Uterus (tissue), 2 donors: ENCODE measurements around the gene UTP25.

ENCODE experiments used
- POLR2A ChIP-seq, 2 donors: fragments of 450-650 bp; IDR thresholded peaks; one replicate each; pipeline ENCODE4 v1.6.1; 2016; ENCODE audit warnings: antibody characterized with exemption in 2 of 2, mild to moderate bottlenecking in 1 of 2, moderate library complexity in 1 of 2
- TF ChIP-seq, protein P1 (sequence below), 4 experiments: fragments of 200-600 bp in 2 of 4; fragments of 450-650 bp in 2 of 4; sonication (generic) in 2 of 4; IDR thresholded peaks; one replicate each; pipeline ENCODE4 v1.5.1; 2016 to 2019; ENCODE audit warnings: antibody characterized with exemption in 4 of 4, mild to moderate bottlenecking in 2 of 4, moderate library complexity in 1 of 4

DNA sequence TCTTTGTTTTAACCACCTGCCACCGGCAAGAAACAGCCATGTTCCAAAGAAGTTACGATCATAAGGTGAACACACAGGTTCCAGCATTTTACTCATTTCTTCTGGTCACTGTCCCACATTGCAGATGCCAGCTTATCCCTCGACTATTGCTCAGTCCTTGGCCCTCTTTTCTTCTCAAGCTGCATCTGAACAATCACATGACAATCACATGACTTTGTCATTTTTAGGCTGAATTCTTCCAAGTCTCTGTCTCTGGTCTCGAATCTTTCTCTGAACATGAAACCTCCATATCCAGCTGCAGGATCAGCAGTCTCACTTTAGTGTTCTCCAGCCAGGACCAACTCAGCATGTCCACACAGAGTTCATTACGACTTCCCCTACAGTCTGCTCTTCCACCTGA is 53.8 kb downstream of the UTP25 start:
- TF ChIP-seq, protein P1, sequence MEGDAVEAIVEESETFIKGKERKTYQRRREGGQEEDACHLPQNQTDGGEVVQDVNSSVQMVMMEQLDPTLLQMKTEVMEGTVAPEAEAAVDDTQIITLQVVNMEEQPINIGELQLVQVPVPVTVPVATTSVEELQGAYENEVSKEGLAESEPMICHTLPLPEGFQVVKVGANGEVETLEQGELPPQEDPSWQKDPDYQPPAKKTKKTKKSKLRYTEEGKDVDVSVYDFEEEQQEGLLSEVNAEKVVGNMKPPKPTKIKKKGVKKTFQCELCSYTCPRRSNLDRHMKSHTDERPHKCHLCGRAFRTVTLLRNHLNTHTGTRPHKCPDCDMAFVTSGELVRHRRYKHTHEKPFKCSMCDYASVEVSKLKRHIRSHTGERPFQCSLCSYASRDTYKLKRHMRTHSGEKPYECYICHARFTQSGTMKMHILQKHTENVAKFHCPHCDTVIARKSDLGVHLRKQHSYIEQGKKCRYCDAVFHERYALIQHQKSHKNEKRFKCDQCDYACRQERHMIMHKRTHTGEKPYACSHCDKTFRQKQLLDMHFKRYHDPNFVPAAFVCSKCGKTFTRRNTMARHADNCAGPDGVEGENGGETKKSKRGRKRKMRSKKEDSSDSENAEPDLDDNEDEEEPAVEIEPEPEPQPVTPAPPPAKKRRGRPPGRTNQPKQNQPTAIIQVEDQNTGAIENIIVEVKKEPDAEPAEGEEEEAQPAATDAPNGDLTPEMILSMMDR (IDR thresholded peaks at IDR 0.05): no peak
- TF ChIP-seq POLR2A (IDR thresholded peaks at IDR 0.05): no peak
